ENCODE measurements around the gene APOC3. TPM values are rescaled to one million over a fixed set of nuclear protein-coding genes. Genes with fewer than 3 reads are reported as not detected.

APOC3 gene
- total RNA-seq, 2 donors from 2014 or later = 5.7 TPM; not detected in 1

DNA sequence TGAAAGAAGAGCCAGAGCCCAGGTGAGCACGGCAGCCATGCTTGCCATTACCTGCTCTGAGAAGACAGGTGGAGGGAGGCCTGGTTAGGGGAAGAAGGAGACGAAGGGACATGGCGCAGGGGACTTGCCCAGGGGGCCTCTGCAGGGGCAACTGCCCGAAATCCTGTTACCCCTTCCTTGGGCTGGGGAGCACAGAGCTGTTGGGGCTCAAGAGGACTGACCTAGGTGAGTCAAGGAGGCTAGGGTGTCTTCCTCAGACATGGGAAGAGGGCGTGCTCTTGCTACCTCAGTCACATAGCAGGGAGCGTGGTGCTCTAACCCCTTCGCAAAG is 37.9 kb upstream of the APOC3 start, which contains the start of gene APOA5:
Gene APOA5 (minus strand): TSS at position 67 of the 331 bp plus-strand sequence. CDS start 19 bp downstream, at position 48.
- intact Hi-C loops (cut with DNase I) = loop anchor here (2.0 to 5.0 kb wide), 3 partner anchors 46 to 436 kb away; partner anchors contain the start of gene APOA1
- TF ChIP-seq CTCF (IDR thresholded peaks at IDR 0.05) = no peak
- no peak within 1 kb of the TSS for H3K4me3 ChIP-seq

GRCh38 chr11:116792144-116792868 is 37.4 kb upstream of the APOC3 start:
- Histone ChIP-seq H3K4me3 (no peak overlapping the region), H3K9ac (ENCODE audit: low read depth in 2 of 2, low read length in 2 of 2) (no peak overlapping the region), H3K36me3 (no peaks in the 10 kb centered on the region), H3K27me3 (no peaks in the 10 kb centered on the region), H3K4me1 (no peaks in the 10 kb centered on the region), H3K27ac (no peak overlapping the region), H3K9me3 (no peaks in the 10 kb centered on the region)
- no peak for TF ChIP-seq CTCF (IDR thresholded peaks at IDR 0.05)
- DNase-seq = no peak
- intact Hi-C loops (cut with DNase I) = loop anchor here (5.0 kb wide), 2 partner anchors 45 to 435 kb away; partner anchors contain the start of gene APOA1

More for the DNA sequence above, 37.9 kb upstream of the APOC3 start, which contains the start of gene APOA5:
- Histone ChIP-seq H3K27me3 (no peaks in the 10 kb centered on the region), H3K27ac (no peak within 1 kb of the TSS), H3K9me3 (no peaks in the 10 kb centered on the region), H3K36me3 (no peaks in the 10 kb centered on the region), H3K4me1 (peaks cover 3% of the 10 kb centered on the region), H3K9ac (ENCODE audit: low read depth in 2 of 2, low read length in 2 of 2) (peak within 1 kb of the TSS in 1 of 2 donors; percentile 61)
- no peak for DNase-seq

DNA sequence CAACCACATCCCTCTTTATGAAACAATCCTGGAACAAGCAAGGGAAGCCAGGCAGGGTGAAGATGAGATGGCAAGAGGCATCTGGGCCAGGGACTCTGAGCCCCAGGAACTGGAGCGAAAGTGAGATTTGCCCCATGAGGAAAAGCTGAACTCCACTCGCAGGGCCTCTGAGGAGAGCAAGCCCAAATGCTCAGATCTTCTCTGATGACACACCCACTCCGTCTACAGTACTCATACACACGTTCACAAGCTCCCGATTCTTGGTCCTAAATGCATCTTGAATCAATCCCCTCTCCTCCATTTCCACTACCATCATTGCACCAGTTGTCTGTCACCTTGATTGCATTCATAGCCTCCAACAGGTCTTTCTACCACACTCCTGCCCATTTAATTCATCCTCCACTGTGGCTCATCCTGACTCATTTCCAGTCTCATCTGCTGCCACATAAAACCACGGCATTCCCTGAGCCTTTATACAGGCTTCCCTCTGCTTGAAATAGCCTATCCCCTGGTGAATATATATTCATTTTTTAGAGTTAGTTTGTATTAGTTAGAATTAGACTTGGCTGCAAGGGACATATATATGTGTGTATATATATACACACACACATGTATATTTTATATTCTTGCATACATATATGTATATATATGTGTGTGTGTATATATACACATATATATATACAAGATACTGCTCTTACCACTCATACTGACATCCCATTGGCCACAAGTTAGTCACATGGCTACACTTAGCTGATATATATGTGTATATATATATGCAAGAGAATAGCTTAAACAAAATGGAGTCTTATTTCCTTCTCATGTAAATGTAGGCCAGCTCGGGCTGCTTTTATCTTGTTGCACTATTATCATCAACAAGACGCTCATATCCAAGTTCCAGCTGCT is 36.6 kb upstream of the APOC3 start:
- no peaks in the 10 kb centered on the region for H3K9me3 ChIP-seq

DNA sequence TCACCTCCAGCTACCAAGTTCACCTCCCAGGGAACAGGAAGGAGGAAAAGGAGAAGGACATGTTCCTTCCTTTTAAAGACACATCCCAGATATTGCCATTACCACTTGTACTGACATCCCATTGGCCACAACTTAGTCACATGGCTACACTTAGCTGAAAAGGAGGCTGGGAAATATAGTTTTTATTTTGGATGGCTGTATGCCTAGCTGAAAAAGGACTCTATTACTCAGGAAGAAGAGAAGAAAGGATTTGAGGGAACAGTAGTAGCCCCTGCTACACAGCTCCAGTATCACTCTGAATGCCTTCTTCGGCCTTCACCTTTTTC is 36.0 kb upstream of the APOC3 start:
- Histone ChIP-seq H3K9ac (ENCODE audit: low read depth in 2 of 2, low read length in 2 of 2) (no peak overlapping the region), H3K36me3 (no peaks in the 10 kb centered on the region)
- intact Hi-C loops (cut with DNase I) = loop anchor here (5.0 kb wide), 2 partner anchors 44 to 434 kb away; partner anchors contain the start of gene APOA1

More for the DNA sequence above, 36.6 kb upstream of the APOC3 start:
- Histone ChIP-seq H3K36me3 (no peaks in the 10 kb centered on the region), H3K27me3 (no peaks in the 10 kb centered on the region), H3K27ac (no peak overlapping the region), H3K4me3 (no peak overlapping the region), H3K9ac (ENCODE audit: low read depth in 2 of 2, low read length in 2 of 2) (no peak overlapping the region), H3K4me1 (no peaks in the 10 kb centered on the region)
- TF ChIP-seq CTCF (IDR thresholded peaks at IDR 0.05) = no peak
- DNase-seq = no peak
- intact Hi-C loops (cut with DNase I) = loop anchor here (5.0 kb wide), 2 partner anchors 44 to 434 kb away; partner anchors contain the start of gene APOA1

More for the DNA sequence above, 36.0 kb upstream of the APOC3 start:
- no peak overlapping the region for H3K27ac ChIP-seq
- H3K27me3 ChIP-seq = no peaks in the 10 kb centered on the region
- H3K4me3 ChIP-seq = no peak overlapping the region
- no peak for TF ChIP-seq CTCF (IDR thresholded peaks at IDR 0.05)
- no peaks in the 10 kb centered on the region for H3K4me1 ChIP-seq
- no peaks in the 10 kb centered on the region for H3K9me3 ChIP-seq
- DNase-seq = no peak

Measured in colonic mucosa (tissue), 4 donors.